ENCODE data around the gene CHN2.

The CHN2 gene

DNA sequence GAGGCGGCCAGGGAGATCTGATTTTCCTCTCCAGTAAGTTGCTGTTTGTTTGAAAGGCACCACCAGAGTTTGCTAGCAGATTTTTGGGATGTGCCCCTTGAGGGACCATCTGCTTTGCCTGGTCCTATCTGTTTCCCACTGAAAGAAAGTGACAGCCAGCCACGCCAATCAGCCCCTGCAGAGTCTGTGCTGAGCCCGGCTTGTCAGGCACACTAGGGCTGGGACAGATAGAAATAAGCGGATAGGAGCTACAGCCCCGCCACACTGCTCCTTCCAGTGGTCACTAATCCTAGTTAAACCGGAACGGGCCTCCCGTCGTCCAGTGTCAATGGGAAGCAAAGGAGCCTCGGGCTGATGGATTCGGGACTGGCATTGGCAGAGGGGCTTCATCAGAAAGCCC, 207.2 kb downstream of the CHN2 start:
- no peak for DNase-seq (ENCODE audit: low read depth)

GRCh38 chr7:29405891-29406290, 211.3 kb downstream of the CHN2 start:
- DNase-seq (ENCODE audit: low read depth) = no peak

DNA sequence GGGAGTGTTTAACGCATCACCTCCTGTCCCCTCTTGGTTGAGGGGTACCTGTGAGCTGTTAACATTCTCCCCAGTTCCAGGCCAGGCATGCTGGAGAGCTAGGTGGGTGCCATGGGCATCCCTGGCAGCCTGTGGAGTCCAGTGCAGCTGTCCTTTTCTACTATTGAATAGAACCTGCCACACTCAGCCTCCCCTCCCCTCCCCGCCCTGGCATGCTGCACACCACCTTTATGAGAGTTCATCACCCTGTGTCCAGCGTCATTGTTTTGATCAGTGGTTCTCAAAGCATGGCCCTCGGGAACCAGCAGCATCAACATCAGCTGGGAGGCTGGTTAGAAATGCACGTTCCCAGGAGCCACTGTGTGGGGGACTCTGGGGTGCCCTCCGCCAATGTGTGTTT, 211.8 kb downstream of the CHN2 start:
- DNase-seq (ENCODE audit: low read depth) = no peak

DNA sequence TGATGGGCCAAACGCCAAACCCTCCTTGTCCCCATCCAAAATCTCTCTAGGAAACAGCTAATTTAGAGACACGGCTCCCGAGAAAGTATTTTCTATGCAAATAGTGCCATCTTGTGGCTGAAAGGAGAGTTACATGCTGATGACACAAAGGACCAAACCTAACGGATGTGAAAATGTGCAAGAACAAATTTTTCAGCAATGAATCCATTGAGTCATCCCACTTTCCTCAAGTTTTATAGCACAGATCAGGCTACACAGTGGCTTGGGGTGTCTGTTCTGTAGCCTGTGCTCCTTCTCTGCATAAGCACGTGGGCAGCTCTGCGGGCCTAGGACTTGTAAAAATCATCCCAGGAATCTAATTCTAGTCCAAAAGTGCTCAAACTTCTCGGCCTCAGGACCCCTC, 214.3 kb downstream of the CHN2 start:
- peak; percentile 28 for DNase-seq (ENCODE audit: low read depth)

GRCh38 chr7:29410996-29411395, 216.4 kb downstream of the CHN2 start:
- no peak for DNase-seq (ENCODE audit: low read depth)

DNA sequence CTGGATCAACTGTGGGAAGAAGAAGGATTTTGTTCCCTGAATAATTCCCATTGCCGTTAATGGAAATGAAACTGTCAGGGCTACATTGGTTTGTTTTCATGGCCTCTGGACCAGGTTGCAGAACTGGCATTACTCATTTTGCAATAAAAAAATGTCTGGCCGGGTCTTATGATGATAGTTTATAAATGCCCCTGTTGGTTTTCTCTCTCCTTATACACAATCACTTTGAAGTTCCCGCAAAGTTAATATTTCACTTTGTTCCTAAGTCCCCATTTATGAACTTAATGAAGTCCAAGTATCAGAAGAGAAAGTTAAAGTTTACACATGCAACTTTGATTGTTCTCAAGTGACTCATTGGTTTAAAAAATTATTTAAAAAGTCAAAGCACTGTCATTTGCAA, 218.3 kb downstream of the CHN2 start:
- no peak for DNase-seq (ENCODE audit: low read depth)

DNA sequence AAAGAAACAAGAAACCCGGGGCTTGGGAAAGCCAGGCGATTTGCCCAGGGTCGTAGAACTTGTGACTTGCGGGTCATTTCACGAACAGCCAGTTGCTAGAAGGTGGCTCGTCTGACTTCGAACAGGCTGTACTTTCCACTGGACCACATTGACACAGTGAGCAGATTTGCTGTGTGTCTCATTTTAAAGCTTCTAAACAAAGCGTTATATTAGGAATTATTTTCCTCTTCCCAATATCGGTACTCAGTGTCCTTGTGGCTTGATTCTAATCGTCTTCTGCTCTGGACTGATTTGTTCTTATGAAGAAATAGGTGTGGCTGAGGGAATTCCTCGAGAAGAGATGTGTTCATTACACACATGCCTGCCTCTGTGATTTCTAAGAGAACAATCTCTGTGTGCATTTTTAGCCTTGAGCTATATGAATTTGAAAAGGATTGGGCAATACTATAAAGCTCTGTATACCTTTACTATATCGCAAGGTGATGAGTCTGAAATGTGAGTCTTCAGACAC, 219.1 kb downstream of the CHN2 start:
- no peak for DNase-seq (ENCODE audit: low read depth)

- no peak for DNase-seq (ENCODE audit: low read depth)
These were observed 219.6 kb downstream of the CHN2 start for GRCh38 chr7:29414216-29414615.

- no peak for DNase-seq (ENCODE audit: low read depth)
These were observed 220.6 kb downstream of the CHN2 start for GRCh38 chr7:29415215-29415614.

- DNase-seq (ENCODE audit: low read depth) = no peak
These were observed 221.8 kb downstream of the CHN2 start for GRCh38 chr7:29416276-29416937.

- no peak for DNase-seq (ENCODE audit: low read depth)
These were observed 222.3 kb downstream of the CHN2 start for GRCh38 chr7:29416938-29417305.

GRCh38 chr7:29418056-29418455, 223.5 kb downstream of the CHN2 start:
- no peak for DNase-seq (ENCODE audit: low read depth)

GRCh38 chr7:29418651-29419050, 224.1 kb downstream of the CHN2 start:
- no peak for DNase-seq (ENCODE audit: low read depth)

DNA sequence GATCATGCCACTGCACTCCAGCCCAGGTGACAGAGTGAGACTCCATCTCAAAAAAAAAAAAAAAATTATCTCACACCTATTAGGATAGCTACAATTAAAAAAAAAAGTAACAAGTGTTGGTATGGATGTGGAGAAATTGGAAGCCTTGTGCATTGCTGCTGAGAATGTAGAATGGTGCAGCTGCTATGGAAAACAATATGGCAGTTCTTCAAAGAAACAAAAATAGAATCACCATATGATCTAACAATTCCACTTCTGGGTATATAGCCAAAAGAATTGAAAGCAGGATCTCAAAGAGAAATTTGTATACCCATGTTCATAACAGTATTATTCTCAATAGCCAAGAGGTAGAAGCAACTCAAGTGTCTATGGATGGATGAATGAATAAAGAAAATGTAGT, 225.4 kb downstream of the CHN2 start:
- DNase-seq (ENCODE audit: low read depth) = no peak

DNA sequence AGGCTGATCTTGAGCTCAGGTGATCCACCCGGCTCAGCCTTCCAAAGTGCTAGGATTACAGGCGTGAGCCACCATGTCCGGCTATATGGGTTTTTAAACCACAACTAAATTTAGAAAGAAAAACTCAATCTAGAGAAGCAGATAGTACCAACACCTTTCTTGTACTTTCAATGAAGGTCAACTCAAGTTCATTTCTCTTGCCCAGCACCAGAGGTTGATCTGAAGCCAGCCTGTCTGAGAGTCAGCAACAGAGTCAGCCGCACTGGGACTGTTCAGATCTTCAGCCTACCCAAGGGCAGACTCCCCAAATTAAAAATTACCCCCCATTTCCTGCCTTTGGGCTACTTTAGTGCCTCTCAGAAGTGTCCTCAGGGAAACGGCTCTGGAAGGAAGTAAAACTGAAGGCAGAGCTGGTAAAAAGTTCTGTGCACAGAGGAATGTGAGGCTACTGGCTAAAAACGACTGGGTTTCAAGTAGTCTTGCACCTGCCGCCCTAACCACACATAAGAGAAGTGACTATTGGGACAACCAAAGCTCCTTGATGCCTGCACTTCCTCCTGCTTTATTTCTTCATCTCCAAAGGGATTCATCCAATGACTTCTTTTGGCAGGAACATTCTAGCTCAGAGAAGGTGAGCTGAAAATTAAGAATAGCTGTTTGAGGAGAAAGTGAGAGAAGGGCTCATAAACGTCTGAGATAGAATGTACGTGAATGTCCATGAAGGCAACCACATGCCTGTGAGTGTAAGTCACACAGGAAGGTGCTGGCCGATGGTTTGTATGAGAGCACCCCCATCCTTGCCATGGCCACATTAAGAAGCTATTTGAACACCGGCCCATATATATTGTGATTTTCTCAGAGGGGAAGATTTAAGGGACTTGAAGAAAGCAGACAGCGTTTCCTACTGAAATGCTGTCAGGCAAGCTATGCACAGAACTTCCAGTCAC, 226.7 kb downstream of the CHN2 start:
- no peak for DNase-seq (ENCODE audit: low read depth)

DNA sequence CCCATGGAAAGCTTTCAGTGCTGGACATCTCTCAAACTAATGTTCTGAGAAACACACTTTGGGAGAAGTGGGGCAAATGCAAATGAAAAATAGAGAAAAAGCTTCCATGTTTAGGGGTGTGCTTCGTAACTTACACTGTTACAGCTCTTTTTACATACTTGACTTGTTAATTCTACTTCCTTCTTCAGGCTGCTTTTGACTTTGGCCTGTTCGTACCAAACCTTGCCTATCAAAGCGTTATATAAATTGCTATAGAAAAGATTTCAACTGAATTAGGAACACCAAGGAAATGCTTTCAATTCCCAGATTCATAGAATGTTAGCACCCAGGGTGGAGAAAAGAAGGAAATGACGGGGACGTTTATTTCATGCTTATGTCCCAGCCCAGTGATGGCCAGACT, 228.3 kb downstream of the CHN2 start:
- DNase-seq (ENCODE audit: low read depth) = no peak

GRCh38 chr7:29424295-29424983, 229.9 kb downstream of the CHN2 start:
- no peak for DNase-seq (ENCODE audit: low read depth)

GRCh38 chr7:29424984-29425309, 230.4 kb downstream of the CHN2 start:
- no peak for DNase-seq (ENCODE audit: low read depth)

DNA sequence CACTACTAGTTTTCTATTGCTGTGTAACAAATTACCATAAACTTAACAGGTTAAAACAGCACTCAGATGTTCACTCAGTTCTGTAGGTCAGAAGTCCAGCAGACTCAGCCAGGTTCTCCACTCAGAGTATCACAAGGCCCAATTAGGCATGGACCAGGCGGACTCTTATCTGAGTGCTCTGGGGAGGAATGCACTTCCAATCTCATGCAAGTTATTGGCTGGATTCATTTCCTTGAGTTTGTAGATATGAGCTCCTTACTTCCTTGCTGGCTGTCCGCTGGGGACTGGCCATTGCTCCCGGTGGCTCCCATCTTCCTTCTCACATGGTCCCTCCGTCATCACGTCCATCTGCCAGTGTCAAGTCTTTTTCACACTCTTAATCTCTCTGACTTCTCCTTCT, 232.0 kb downstream of the CHN2 start:
- no peak for DNase-seq (ENCODE audit: low read depth)

DNA sequence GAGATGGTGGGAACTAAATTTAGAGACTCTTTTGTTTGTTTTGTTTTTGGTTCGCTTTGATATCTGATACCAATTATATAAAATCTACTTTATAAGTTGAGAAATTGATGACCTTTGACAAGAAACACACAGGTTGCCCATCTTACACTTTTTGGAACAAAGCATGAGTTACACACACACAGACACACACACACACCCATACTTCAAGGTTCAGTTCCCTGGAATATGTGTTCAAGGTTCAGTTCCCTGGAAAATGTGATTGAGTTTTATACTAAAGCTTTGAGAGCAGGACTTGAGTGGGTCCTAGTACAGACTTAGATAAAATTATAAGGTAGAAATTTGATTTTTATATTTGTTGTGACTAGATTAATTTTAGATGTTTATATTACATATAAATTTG, 234.8 kb downstream of the CHN2 start:
- DNase-seq (ENCODE audit: low read depth) = no peak

GRCh38 chr7:29430279-29430949, 235.8 kb downstream of the CHN2 start:
- DNase-seq (ENCODE audit: low read depth) = no peak

DNA sequence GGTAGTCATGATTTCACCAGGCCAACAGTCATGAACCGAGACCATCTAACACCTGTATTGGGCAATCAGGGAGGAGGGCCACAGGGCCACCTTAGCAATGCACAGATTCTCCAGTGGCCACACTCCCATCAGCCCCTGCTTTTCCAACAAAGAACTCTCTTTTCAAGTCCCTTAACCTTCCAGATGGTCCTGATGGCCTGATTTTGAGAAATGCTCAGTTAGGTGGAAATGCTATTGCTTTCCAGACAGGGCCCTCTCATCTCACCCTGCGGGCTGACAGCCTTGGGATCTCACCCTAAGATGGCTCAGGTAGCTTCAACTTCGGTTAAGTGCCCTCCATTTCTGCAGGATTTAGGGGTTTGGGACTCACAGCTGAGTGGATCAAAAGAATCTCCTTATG, 237.1 kb downstream of the CHN2 start:
- DNase-seq (ENCODE audit: low read depth) = no peak
